ENCODE data around the gene PXK.

PXK gene

GRCh38 chr3:58384381-58385090 is 51.8 kb downstream of the PXK start:
- DNase-seq = no peak

GRCh38 chr3:58386626-58387365 is 54.1 kb downstream of the PXK start:
- DNase-seq = no peak

- DNase-seq = no peak
These were observed 55.2 kb downstream of the PXK start for GRCh38 chr3:58387650-58388546.

GRCh38 chr3:58388550-58389091 is 55.9 kb downstream of the PXK start:
- no peak for DNase-seq

- DNase-seq = no peak
These were observed 58.6 kb downstream of the PXK start for GRCh38 chr3:58391156-58391865.

GRCh38 chr3:58392181-58392580 is 59.5 kb downstream of the PXK start:
- DNase-seq = no peak

- DNase-seq = no peak
These were observed 61.6 kb downstream of the PXK start for GRCh38 chr3:58394339-58394738.

- DNase-seq = no peak
These were observed 66.1 kb downstream of the PXK start for GRCh38 chr3:58398669-58399333.

GRCh38 chr3:58403513-58404109 is 70.9 kb downstream of the PXK start:
- no peak for DNase-seq

- no peak for DNase-seq
These were observed 71.7 kb downstream of the PXK start for GRCh38 chr3:58404396-58404795.

GRCh38 chr3:58408906-58409305 is 76.2 kb downstream of the PXK start:
- no peak for DNase-seq

- no peak for DNase-seq
These were observed 77.0 kb downstream of the PXK start for GRCh38 chr3:58409663-58410062.

- no peak for DNase-seq
These were observed 78.3 kb downstream of the PXK start for GRCh38 chr3:58411036-58411435.

- no peak for DNase-seq
These were observed 79.4 kb downstream of the PXK start for GRCh38 chr3:58411851-58412830.

GRCh38 chr3:58414538-58415197 is 82.0 kb downstream of the PXK start:
- no peak for DNase-seq

GRCh38 chr3:58416191-58416590 is 83.5 kb downstream of the PXK start:
- DNase-seq = no peak

GRCh38 chr3:58417075-58417474 is 84.4 kb downstream of the PXK start:
- no peak for DNase-seq

- no peak for DNase-seq
These were observed 85.5 kb downstream of the PXK start for GRCh38 chr3:58418227-58418626.

- no peak for DNase-seq
These were observed 87.3 kb downstream of the PXK start for GRCh38 chr3:58419780-58420507.

All from activated effector memory CD4-positive, alpha-beta T cell treated with Interleukin-2 at 50 U/mL for 16 hours (primary cell).